GM19035 (cell line): Measurements from ENCODE around the gene CTIF.
"Not testable (repeated sequence)": the region's sequence is repeated elsewhere in the genome, so short reads cannot be mapped to it uniquely, and the experiment has no call there.

Source experiments
- ATAC-seq: cut with Tn5 transposase; IDR thresholded peaks from one replicate; pipeline ENCODE4 v1.9.1; 2021; ENCODE audit not compliant: unreplicated experiment

The CTIF gene

GRCh38 chr18:48538531-48539405 is at the start of gene CTIF:
CTIF (plus strand) TSS chr18:48539031; CDS start chr18:48619566, 80,535 bp downstream.
- ATAC-seq, result peak; percentile 76

DNA sequence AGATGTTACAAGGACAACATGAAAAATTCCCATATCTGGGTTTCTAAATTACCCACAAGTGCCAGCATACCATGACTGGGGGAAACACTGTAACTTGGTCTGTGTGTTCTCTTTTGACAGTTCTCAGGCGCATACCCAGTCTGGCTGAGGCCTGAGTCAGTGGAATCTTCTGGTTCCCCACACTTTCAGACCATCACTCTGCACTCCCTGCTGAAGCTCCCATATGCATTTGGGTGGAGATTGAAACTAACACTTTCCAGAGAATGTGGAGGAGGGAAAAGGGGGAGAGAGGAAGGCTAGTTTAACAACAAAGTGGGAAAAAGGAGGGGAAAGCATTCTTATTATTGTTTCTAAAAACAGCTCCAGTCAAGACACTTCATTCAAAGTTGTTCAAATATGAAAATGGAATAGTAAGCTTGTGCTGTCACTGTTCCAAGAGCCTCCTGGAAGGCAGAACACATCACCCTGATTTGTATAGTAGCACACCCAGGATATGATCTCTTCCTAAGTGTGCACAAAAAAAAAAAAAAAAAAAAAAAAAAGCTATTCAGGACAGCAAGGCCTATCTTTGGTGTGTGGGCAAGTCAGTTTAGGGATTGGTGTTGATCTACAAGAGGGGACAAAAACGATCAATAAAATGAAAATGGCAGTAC is 48.1 kb upstream of the CTIF start:
- ATAC-seq, result no peak

DNA sequence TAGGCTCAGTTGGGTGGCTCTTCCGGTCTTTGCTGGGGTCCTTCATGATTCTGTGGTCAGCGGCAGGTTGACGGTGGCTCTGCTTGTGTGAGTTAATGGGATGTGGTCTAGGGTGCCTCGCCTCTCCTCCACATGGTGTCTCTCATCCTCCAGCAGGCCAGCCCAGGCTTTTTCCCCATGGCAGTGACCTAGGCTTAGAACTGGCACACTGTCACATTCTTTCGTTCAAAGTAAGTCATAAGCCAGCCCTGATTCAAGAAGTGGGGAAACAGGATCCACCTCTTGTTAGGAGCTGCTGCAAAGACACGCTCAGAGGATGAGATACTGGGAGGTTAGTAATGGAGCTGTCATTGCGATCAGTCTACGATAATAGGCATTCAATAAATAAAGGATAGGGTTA is 46.0 kb upstream of the CTIF start:
- ATAC-seq, result no peak

- no peak for ATAC-seq
Observed at GRCh38 chr18:48493434-48494230, 45.2 kb upstream of the CTIF start.

- ATAC-seq, result no peak
Observed at GRCh38 chr18:48497863-48498262, 41.0 kb upstream of the CTIF start.

DNA sequence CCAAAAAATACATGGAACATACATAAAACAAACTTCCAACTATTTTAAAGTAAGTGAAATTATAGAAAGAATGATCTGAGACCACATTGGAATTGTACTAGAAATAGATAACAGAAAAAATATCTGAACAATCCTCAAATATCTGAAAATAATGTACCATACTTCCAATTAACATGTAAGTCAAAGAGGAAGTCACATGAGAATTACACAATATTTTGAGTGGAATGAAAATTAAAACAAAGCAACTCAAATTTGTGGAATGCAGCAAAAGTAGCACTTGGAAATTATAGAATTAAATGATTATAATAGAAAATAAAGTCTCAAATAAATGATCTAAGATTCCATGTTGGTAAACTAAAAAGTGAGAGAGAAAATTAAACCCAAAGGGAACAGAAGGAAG is 38.3 kb upstream of the CTIF start:
- ATAC-seq, result no peak

- no peak for ATAC-seq
Observed at GRCh38 chr18:48502906-48503305, 35.9 kb upstream of the CTIF start.

DNA sequence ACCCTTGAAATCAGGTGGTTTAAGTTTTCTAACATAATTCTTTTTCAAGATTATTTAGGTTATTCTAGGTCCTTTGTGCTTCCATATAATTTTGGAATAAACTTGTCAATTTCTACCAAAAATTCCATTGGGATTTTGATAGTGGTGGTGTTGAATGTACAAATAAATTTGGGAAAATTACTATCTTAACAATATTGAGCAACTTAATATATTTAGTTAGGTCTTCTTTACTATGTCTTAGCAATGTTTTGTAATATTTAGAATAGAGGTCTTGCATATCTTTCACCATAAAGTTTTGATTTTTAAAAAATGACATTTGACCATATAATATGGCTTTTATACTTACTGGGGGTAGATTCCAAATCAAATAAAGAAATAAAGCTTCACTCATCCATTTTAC is 34.0 kb upstream of the CTIF start:
- ATAC-seq, result no peak

GRCh38 chr18:48506983-48507568 is 31.8 kb upstream of the CTIF start:
- not testable (repeated sequence) for ATAC-seq

GRCh38 chr18:48512498-48512897 is 26.3 kb upstream of the CTIF start:
- ATAC-seq, result not testable (repeated sequence)

GRCh38 chr18:48514786-48515185 is 24.0 kb upstream of the CTIF start:
- no peak for ATAC-seq

DNA sequence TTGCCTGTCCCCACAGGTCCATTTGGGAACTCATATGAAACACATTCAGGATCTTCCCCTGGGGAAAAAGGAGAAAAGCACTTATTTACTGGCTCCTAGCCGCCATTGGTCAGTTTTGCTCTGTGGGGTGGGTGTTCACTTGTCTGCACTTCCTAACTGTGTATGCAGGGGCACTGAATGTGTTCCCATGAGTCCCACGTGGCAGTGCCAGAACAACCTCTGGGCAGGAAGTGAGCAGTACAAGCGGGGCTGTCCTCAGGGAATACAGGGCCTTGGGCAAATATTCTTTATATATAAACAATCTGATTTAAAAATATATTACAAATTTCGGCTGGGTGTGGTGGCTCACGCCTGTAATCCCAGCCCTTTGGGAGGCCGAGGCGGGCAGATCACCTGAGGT is 21.8 kb upstream of the CTIF start:
- no peak for ATAC-seq

DNA sequence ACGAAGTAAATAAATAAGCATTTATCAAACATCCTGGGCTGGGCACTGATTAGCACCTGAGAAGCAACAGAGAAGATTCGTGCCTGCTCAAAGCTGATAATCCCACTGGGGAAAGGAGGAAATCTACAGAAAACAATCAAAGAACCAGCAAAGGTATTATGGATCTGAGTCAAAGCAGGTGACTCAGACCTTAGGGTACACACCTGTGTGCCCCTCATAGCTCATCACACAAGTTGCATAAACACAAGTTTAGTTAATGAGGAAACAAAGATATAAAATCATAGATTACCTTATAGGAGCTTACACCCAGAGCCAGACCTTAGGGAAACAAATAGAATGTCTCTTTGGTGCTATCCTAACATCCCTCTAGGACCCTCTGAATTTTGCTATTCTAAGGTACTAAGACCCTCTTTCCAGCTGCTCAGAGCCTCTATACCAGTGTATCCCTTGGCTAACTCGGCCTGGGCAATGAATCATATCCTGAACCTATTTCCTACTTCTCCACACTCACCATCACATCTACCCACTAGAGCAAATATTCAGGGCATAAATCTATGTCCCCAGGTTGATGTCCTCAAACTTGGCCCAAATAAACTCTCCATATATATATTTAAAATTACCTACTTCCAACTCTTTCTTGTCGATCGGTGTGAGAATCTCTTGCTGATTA is 19.3 kb upstream of the CTIF start:
- no peak for ATAC-seq

- no peak for ATAC-seq
Observed at GRCh38 chr18:48521723-48522122, 17.1 kb upstream of the CTIF start.

- no peak for ATAC-seq
Observed at GRCh38 chr18:48525671-48526070, 13.2 kb upstream of the CTIF start.

- ATAC-seq, result no peak
Observed at GRCh38 chr18:48527461-48527860, 11.4 kb upstream of the CTIF start.

DNA sequence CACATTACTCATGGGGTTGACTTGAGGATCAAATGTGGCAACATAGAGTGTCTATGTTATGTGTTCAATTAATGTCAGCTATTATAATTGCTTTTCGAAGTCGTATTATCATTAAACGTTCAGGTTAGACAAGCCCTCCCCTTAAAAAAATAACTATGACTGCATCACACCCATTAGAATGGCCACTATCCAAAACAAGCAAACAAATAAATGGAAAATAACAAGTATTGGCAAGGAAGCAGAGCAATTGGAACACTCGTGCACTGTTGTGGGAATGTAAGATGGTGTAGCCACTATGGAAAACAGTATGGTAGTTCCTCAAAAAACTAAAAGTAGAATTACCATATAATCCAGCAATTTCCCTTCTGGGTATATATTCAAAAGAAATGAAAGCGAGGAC is 10.0 kb upstream of the CTIF start:
- ATAC-seq, result no peak

DNA sequence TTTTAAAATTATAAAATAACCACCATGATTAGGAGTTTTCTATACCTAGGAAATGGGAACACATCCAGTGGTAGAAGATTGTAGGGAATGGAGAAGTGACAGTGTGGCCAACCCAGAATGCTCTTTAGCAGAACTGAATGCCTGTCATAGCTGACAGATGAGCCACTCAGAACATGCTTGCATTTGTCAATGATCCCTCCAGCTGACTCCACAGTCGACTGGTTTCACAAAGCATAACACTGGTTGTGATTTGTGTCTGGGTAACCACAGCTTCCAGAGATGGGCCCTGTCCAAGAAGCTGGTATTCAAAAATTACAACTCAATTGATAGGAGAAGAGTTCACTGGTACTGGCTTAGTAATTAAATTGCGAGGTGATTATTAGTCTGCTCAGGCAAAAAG is 9.0 kb upstream of the CTIF start:
- ATAC-seq, result no peak

DNA sequence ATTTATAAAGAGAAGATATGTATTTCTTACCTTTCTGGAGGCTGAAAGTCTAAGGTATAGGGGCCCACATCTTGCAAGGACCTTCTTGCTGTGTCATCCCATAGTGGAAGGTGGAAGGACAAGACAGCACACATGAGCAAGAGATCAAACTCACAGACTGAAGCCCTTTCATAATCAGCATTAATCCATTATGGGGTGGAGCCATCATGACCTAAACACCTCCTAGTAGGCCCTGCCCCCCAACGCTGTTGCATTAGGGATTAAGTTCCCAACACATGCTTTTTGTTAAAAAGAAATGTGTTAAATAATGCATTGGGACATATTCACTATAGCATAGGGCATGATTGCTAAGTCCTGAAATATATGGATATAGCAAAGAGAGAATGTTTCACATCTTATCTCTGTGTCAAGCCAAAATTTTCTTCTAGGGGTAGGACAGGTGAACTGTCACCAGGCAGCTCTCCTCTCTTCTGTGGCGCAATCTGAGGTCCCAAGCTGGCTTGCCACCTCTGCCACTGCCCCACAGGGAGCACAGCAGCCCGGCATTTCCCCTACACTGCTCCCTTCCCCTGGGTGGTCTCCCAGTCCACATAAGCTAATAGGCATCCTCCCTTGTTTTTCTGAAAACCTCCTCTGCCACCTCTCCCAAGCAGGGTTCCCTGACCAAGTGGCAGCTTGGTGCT is 8.3 kb upstream of the CTIF start:
- ATAC-seq, result no peak

DNA sequence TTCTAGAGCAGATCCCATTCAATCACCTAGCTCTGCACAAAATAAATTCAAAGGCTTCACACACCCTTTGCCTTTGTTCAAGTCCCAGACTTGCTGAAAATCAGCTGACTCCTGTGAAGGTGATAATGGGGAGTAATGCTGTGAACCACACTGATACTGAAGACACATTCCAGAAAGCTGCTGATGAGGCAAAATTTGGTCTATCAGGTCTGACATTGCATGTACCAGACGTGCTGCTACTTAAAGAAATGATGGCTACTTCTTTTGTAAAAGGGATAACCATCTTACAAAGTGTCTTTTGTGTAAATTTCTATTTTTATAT is 7.8 kb upstream of the CTIF start:
- no peak for ATAC-seq
